GM18517 (cell line): ENCODE data around the gene BAIAP2L1.
A peak's percentile ranks its signal among the peaks of the same experiment; 100 is the strongest.
"Not testable (repeated sequence)": the region's sequence is repeated elsewhere in the genome, so short reads cannot be mapped to it uniquely, and the experiment has no call there.

Source experiments
- ATAC-seq: cut with Tn5 transposase; IDR thresholded peaks from one replicate; pipeline ENCODE4 v1.9.1; 2021; ENCODE audit warnings: mild to moderate bottlenecking, moderate library complexity; ENCODE audit not compliant: unreplicated experiment

Gene BAIAP2L1

GRCh38 chr7:98324782-98325181 is 76.1 kb downstream of the BAIAP2L1 start:
- ATAC-seq = no peak

GRCh38 chr7:98323597-98324322 is 77.1 kb downstream of the BAIAP2L1 start:
- no peak for ATAC-seq

- ATAC-seq = no peak
These were observed 78.3 kb downstream of the BAIAP2L1 start for GRCh38 chr7:98322331-98323270.

GRCh38 chr7:98321301-98321700 is 79.6 kb downstream of the BAIAP2L1 start:
- ATAC-seq = no peak

- ATAC-seq = no peak
These were observed 81.7 kb downstream of the BAIAP2L1 start for GRCh38 chr7:98319176-98319575.

- no peak for ATAC-seq
These were observed 83.4 kb downstream of the BAIAP2L1 start for GRCh38 chr7:98317366-98318040.

GRCh38 chr7:98315994-98316527 is 84.8 kb downstream of the BAIAP2L1 start:
- ATAC-seq = not testable (repeated sequence)

GRCh38 chr7:98315318-98315993 is 85.4 kb downstream of the BAIAP2L1 start:
- ATAC-seq = peak; percentile 67

- no peak for ATAC-seq
These were observed 86.4 kb downstream of the BAIAP2L1 start for GRCh38 chr7:98314469-98314868.

GRCh38 chr7:98312201-98312600 is 88.7 kb downstream of the BAIAP2L1 start:
- ATAC-seq = no peak

- no peak for ATAC-seq
These were observed 91.3 kb downstream of the BAIAP2L1 start for GRCh38 chr7:98309566-98309965.

GRCh38 chr7:98307971-98308466 is 92.9 kb downstream of the BAIAP2L1 start:
- no peak for ATAC-seq

GRCh38 chr7:98305951-98306535 is 94.8 kb downstream of the BAIAP2L1 start:
- ATAC-seq = no peak

- no peak for ATAC-seq
These were observed 97.0 kb downstream of the BAIAP2L1 start for GRCh38 chr7:98303906-98304305.

GRCh38 chr7:98303176-98303865 is 97.6 kb downstream of the BAIAP2L1 start:
- no peak for ATAC-seq

- ATAC-seq = no peak
These were observed 99.0 kb downstream of the BAIAP2L1 start for GRCh38 chr7:98301693-98302470.

GRCh38 chr7:98300595-98301372 is 100.1 kb downstream of the BAIAP2L1 start:
- no peak for ATAC-seq
